Amniotic stem cell (primary cell): ENCODE measurements around the gene SUSD1.
A peak's percentile ranks its signal among the peaks of the same experiment; 100 is the strongest.

Source experiments
- DNase-seq: peaks from one replicate; lab custom pipeline; 2025; lab: John Stamatoyannopoulos, UW

Gene SUSD1

DNA sequence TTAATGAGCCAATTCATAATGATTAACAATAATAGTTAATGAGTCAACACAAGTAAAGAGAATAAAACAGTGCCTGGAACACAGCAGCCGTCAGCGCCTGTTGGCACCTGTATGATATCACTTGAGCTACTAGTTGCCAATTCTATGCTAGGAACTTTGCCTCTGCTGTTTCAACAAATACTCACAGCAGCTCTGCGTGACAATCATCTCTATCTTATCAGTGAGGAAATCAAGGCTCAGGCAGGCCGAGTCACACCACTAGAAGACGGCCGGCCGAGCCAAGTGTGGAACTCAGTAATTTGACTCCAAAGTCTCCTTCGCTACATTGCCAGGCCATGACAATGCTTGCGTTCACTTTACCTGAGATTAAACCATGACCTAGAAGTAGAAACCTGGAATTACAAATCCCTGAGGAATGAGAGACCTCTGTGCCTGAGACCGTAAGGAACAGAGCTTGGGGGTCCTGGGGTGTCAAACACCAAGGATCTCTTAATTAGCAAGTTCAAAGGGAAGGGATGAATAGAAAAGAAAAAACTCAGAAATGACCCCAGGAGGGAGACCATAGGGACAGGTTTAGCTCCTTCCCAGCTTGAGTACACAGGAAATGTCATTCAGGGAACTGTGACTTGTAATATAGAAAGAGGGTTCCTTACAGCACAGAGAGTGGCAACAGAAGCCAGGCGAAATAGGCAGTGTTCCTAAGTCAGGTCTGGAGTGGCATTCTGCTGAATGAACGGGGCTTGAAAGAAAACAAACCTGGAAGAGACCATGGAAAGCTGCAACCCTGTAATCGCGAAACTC lies 109.1 kb downstream of the SUSD1 start:
- DNase-seq: no peak

DNA sequence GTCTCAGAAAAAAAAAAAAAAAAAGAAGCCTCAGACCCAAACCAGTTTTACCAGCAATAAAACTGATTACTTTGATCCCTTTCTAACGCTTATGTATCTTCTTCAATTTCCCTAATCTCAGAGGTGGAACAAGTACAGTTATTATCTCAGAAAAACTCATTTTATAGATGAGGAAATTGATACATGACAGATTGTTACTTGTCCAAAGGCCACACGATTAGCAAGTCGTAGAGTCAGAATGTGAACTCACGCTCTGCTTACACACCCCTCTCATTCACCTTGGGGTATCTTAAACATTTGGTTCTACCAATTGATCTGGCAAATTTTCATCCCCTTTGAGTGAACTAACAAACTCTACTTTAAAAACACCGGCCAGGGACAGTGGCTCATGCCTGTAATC lies 110.2 kb downstream of the SUSD1 start:
- no peak for DNase-seq

DNA sequence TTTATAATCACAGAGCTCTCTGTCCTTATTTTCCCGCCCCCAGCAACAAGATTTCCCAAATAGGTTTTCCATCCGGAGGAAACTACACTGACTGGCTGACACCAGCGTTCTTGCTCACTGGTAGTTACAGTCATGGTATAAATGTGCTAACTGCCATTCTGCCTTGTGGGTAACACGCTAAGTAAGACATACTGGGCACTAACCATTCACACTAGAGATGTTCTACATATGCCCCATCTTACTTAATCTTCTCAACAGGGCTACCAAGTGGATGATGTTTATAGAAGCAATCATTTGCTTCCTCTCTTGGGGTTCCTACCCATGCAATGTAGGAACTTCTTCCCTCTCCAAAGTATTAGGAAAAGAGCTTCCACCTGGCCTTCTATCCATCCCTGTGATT lies 111.5 kb downstream of the SUSD1 start:
- DNase-seq: no peak

DNA sequence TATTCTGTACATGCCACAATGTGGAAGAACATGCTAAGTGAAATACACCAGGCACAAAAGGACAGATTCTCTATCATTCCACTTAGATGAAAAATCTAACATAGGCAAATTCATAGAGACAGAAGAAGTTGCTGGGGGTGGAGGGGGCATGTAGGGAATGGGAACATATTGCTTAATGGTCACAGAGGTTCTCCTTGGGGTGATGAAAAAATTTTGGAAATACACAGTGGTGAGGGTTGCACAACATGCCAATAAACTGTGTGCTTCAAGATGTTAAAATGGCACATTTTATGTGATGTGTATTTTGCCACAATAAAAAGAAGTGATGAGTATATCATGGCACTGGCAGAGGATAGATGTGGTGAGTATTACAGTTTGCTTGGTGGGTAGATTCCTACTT lies 111.9 kb downstream of the SUSD1 start:
- DNase-seq: no peak

DNA sequence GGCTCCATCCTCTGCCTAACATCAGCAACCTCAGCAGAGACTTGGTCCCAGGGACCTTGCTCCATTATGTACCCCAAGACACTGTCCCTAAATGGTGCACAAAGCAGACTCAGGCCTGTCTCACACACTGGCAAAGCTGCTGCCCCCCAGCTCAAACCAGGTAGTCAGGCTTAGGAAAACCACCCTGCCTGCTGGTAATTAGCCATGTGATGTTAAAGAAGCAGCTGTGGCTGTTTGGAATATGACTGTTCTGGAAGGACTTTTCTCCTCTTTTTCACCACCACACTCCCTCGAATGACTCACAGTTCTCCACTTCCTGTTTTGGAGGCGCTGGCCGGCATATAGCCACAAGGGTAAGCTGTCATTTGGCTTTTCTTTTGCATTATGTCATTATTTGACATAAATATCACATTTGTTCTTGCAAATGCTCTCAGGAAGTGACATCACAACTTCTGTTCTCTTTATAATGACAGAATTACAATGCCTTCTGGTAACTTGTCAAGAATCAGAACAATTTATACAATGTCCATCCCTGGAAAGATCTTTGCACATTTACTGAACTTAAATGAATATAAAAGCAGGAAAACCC lies 113.9 kb downstream of the SUSD1 start:
- DNase-seq: peak; percentile 92

DNA sequence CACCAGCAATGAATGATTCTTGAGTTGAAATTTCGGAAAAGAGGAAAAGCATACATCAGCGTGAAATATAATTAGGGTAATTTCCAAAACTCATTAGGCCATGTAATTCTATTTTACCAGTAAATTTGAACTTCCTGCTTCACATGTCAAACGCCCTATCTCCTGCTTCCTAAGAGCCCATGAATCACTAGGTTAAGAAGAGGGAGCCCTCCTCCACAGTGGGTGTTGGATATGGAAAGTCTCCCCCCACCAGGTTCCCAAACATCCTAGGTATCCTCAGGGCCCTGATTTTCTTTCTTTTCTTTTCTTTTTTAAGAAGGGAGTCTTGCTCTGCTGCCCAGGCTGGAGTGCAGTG lies 115.2 kb downstream of the SUSD1 start:
- DNase-seq: no peak

DNA sequence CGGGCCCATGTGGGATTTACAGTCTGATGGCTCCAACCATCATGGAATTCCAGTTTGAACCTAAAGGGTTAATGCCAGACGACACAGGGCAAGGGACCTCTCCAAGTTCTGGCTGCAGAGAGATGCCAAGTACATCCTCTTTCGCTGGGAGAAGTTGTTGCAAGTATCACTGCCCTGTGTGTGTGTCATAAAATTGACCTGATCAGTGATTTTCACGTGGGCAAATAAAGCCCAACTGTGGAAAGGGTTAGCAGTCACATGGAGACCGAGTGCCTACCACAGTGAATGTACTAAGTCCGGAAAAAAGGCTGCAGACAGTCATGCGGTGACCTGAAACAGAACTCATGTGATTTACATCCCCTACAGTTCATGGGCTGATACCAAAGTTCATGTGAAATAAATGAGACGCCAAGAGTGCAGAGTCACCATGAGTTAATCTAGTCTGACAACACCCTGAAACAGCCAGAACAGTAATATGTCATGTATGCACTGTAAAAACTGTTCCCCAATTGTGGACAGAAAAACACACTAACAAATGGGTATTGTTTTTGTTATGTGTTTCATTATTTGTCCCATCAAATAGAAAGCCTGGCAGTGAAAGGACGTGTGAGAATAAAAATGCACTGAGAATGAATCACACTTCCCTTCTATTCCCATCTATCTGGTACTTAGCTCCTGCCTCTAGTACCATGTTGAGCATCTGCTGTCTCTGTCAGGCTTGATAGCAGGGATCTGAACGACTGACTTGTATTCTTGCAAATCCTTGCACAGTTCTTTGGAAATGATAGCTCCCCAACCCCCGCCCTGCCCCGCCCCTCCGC lies 115.7 kb downstream of the SUSD1 start:
- no peak for DNase-seq

DNA sequence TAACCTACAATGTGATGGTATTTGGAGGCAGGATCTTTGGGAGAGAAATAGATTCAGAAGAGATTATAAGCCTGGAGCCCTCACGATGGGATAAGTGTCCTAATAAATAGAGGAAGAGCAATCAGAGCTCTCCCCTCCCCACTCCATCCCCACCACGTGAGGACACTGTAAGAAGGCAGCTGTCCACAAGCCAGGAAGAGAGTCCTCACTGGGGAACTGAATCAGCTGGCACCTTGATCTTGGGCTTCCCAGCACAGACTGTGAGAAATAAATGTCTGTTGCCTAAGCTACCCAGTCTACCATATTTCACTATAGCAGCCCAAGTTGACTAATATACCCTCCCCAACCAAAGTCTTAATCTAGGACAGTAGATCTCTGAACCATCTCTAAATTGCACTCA lies 118.1 kb downstream of the SUSD1 start:
- DNase-seq: no peak

DNA sequence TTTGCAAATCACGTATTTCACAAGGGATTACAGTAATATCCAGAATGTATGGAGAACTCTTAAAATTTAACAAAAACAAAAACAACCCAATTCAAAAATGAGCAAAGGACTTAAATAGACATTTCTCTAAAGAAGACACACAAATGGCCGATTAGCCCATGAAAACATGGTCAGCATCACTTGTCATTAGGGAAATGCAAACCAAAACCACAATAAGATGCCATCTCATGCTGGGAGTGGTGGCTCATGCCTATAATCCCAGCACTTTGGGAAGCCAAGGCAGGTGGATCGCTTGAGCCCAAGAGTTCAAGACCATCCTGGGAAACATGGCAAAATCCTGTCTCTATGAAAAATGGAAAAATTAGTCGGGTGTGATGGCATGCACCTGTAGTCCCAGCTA lies 120.2 kb downstream of the SUSD1 start:
- DNase-seq: no peak

DNA sequence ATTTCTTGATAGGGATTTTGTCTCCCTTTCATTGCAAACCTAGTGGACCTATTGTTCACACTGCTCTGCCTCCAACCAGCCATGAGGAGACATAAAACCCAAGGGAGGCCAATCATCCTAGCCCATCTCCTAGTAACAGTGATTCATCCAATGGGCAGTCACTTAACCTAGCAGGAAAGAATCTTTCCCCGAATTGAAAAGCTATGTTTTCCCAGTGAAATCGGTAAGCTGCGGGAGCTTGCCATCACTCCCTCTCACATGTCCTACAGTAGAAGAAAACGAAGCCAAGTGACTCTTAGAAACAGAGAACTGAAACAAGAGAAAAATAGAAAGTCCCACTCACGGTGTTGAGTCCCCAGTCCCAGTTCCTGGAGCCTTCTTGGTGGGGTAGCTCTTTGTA lies 123.3 kb downstream of the SUSD1 start:
- DNase-seq: no peak

DNA sequence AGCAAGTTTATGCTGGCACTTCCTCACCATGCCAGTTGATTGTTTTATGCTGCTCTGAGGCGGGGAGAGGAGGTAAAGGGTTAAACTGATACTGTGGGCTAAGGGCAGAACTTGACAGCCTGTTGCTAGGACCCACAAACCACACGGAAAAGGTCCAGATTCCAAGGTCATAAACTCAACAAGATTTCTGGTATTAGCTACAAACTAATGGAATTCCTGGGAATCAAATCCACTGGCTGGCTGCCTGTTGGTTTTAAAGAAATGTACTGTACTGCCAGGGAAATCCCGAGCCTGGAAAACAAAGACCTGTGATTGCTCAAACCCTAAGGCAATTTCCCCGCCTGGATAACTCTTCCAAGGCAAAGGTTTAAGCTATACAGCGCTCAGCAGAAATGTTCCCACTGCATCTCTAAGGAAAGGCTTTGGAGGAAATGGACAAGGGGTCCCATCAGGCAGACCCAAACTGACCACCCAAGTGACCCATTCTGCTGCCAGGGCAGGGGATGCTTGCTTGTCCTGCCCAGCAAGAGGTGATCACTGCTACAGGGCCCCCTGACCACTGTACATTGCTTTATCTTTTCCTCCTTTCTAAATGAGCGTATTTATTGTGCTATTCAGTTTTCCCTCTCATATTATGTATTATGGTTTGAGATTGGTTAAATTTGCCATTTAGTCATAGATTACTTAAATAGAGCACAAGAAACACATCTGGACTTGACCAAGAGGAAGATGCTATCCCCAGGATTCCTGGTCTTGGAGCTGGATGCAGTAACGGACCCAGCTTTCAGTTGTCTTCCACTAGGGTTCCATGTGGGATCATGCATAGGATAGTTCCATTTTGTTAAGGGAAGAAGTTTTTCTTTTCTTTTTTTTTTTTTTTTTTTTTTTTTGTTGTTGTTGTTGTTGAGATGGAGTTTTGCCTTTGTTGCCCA lies 124.3 kb downstream of the SUSD1 start:
- peak; percentile 67 for DNase-seq

DNA sequence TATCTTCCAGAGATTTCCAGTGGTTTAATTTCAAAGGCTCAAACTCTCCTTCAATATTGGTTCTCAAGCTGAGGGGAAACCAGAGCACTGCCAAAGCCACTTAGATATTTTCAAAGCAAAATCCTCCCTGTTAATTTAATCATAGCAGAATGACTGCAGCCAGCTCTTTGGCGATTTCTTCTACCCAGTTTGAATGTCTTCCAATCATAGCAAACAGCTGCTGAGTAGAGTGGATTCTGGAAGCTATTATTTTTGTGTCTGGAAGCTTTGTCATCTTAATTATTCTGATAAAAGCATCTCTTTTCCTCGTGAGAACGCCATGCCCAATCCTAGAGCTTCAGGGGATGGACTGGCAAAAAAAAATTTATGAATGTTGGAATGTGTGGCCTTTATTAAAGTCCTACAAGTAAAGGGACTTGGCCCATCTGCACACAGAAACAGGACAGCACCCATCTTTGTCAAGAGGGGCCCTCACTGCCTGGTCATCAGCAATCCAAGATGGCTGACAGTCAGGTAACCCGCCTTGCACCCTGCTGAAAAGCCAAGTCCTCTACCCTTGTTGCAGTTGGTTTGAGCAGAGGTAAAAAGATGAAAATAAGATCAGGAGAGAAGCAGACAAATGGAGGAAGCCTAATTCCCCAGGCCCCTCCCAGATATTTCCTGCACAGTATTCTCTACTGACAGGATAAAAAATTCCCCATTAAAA lies 125.1 kb downstream of the SUSD1 start:
- DNase-seq: no peak

DNA sequence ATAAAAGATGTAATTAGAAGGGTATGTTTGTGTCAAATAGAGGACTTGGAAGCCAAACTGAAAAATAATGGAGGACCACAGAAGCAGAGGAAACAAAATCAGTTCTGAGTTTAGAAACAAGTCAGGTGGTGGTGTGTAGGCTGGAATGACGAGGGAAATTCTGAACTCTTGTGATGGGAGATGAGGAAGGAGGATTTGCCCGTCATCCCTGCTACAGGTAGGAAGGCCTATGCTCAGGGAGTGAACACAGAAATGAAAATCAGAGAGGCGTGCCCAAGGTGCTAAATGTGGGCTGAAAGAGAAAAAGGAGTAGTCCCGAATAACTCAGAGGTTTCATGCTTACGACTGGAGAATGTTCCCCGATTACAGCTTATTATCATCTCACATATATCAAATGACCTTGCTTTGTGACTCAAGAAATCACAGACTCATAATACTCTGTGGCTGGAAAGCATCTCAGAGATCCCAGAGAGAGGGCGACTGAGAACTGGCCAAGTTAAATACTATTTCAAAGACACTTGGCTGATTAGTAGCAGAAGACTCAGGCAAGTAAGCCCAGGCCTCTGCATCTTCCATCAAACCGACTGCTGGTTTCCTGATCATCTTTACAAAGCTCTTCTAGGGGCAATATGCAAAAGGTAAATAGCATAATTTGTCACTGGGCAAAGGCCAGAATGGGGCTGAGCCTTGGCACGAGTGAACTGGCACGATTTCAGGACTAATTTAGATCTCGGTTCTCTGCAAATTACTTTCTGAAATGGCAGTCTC lies 126.0 kb downstream of the SUSD1 start:
- DNase-seq: peak; percentile 28

DNA sequence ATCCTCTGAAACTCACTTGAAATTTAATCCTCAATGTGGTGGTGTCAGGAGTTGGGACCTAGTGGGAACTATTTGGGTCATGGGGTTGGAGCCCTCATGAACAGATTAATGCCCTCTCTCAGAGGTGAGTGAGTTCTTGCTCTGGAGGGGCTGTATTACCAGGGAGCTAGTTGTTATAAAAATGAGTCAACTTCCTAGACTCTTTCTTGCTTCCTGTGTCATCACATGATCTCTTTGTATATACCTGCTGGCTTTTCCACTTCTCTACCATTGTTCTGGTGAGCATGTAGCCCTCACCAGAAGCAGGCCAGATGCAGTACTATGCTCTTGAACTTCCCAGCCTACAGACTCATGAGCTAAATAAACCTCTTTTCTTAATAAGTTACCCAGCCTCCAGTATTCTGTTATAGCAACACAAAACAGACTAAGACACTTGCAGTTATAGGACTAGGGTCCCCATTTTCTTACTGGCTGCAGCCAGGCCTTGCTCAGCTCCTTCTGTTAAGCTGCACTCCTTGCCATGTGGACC lies 127.5 kb downstream of the SUSD1 start:
- no peak for DNase-seq

DNA sequence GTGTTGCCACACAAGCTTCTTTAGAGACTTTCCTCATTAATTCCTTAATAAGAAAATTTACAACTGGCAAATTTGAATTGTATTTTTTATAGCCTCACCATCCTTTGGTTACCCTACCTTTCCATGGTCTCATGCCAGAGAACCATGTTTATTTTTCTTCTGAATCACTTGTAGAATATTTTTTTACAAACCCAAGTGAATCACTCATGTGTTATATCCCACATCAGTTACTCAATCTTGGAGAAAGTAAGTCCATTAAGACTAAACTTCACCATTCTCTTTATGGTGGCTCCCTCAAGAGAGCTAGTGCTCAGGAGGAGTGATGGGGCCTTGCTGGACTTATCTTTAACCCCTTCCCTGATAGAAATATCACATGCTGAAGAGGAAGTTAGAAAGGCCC lies 128.9 kb downstream of the SUSD1 start:
- no peak for DNase-seq

DNA sequence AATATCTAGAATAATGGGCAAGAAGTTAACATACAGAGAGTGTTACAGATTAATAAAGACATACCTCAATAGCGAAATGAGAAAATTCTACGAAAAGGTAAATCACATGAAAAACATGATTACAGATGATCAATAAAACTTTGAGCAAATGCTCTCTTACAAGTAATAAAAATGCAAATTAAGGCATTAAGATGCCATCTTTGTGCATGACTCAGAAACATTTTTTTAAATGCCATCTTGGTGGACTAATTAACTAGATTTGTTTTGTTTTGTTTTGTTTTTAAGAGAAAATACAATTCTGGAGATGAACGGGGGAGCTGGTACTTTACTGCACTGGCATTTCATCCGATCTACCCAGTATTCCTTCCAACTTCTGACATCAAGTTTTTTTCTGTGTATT lies 130.2 kb downstream of the SUSD1 start:
- DNase-seq: no peak

DNA sequence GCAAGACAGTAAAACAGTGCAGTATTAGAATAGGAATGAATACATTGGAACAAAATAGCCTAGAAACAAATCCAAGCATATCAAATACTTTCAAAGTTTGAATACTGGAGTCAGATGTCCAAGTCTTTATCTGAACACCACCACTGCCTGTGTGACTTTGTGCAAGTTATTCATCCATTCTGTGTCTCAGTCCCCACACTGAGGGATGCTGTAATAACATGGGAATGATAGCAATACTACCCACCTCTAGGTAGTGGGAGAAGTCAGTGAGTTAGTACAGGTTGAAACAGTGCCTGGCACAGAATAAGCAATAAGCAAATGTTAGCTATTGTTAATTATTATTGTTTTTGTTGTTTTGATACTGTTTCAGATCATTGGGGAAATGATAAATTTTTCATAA lies 130.9 kb downstream of the SUSD1 start:
- no peak for DNase-seq

DNA sequence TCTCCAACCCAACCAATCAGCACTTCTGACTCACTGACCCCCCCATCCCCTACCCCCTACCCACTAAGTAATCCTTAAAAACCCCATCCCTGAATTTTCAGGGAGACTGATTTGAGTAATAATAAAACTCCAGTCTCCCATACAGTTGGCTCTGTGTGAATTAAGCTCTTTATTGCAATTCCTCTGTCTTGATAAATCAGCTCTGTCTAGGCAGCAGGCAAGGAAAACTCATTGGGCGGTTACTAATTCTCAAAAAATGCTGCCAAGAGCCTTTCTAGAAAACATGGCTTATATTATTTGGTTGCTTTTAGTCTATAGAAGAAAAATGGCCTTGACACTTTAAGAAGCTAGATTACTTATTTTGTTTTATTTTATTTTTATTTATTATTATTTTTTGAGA lies 131.7 kb downstream of the SUSD1 start:
- DNase-seq: no peak

DNA sequence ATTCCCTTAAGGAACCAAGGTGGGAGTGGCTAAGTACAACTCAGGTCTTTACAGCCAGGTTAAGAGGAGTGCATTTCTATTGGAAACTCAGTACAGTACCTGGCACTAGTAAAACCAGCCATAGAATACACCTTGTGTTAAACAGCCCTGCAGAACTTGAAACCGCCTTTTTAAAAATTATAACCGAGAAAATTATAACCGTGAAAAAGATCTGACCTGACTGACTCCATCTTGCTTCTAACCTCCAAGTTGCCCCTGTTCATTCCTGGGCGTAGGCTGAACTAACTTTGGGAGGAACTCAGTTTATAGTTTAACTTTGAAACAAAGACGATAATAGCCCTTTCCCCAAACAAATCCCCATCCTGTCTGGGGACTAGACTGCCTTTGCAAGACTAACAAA lies 132.3 kb downstream of the SUSD1 start:
- no peak for DNase-seq

DNA sequence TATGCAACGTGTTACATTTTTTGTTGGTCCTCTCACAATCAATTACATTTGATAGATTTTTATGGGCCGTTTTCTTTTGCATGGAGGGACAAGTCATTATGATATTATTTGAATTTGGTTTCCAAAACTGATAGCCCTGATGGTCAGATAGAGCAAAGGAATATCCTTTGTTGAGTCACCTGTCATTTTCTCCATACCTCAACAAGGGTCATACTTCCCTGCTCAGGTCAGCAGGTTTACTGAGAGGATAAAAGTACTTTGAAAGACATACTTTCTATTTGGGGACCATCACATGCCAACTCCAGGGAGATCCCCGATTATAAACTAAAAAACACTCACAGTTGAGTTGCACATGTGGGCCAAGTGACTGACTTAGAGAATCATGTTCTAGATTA lies 132.9 kb downstream of the SUSD1 start:
- no peak for DNase-seq
